Motor neuron (in vitro differentiated cells): ENCODE data around the gene SLC34A1. TPM values are rescaled to one million over a fixed set of nuclear protein-coding genes. Genes with fewer than 3 reads are reported as not detected.
A peak's percentile ranks its signal among the peaks of the same experiment; 100 is the strongest.

Source experiments
- ATAC-seq, 8 experiments: fragments of 200-7000 bp; cut with Tn5 transposase; replicated peaks in 6 of 8; 2 replicates each; pipeline ENCODE4 v1.8.0; 2021; ENCODE audit warnings: mild to moderate bottlenecking in 8 of 8, moderate library complexity in 8 of 8
- H3K27ac ChIP-seq, 2 donors: fragments of 250-450 bp; sonication (Bioruptor Pico); 2 replicates each; pipeline ENCODE4 v1.9.0; 2021; ENCODE audit warnings: antibody characterized with exemption in 2 of 2, mild to moderate bottlenecking in 2 of 2, moderate library complexity in 1 of 2
- H3K4me1 ChIP-seq, 2 donors: fragments of 250-450 bp; sonication (Bioruptor Pico); replicated peaks in 1 of 2; 2 replicates each; pipeline ENCODE4 v1.6.1; 2021; ENCODE audit warnings: antibody characterized with exemption in 2 of 2, mild to moderate bottlenecking in 2 of 2, moderate library complexity in 1 of 2
- H3K4me3 ChIP-seq, 5 donors: fragments of 250-450 bp; sonication (Bioruptor Pico); 2 replicates each; pipeline ENCODE4 v1.9.0; 2021; ENCODE audit warnings: antibody characterized with exemption in 5 of 5, mild to moderate bottlenecking in 5 of 5, moderate library complexity in 4 of 5
- WGBS, 10 experiments: fragments of 450-650 bp; shearing (Covaris generic); methylation state at CpG; one replicate each; pipeline ENCODE4 v1.0.0; 2022; 5-methylcytosine and 5-hydroxymethylcytosine counted together
- in situ Hi-C, 9 experiments: fragments of 400-800 bp; cut with MboI; loops; one replicate each; pipeline ENCODE4 v1.15.0; 2021; ENCODE audit warnings: low sequenced_read_pairs in 9 of 9, low pct_unique_long_range_greater_than_20kb in 2 of 9; ENCODE audit not compliant: unreplicated experiment in 9 of 9
- total RNA-seq, 8 experiments: library from RNA; unstranded; fragments of 300-600 nt; gene quantifications; 2 replicates each; pipeline versions ENCODE4 v1.2.3 to v1.2.4, GENCODE V29; 2022

The SLC34A1 gene
- total RNA-seq, 8 experiments from 2014 or later, result 0.05 to 0.94 (median 0.42) TPM; not detected in 2

DNA sequence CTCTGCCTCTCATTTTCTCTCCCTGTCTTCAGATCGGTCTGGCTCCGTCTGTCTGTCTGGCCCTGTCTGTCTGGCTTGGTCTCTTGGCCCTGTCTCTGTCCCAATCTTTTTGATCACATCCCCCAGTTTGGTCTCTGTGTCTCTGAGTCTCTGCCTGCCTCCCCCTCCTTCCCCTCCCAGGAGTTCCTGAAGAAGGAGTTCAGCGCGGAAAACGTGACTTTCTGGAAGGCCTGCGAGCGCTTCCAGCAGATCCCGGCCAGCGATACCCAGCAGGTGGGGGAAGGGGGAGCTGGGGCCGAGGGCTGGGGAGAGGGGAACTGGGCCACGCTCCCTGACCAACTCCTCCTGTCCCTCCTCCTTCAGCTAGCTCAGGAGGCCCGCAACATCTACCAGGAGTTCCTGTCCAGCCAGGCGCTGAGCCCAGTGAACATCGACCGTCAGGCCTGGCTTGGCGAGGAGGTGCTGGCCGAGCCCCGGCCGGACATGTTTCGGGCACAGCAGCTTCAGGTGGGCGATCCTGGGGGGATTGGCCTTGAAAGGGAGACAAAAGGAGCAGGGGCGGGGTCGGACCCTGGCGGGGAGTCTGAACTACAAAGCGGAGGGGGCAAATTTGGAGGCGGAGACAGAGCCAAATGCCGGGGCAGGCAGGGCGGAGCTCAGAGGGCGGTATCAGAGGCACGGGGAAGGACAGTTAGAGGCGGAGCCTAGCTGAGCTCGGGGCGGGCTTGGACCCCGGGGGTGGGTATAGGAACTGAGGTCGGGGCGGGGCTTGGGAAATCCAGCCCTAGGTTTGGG is 17.5 kb upstream of the SLC34A1 start:
- Histone ChIP-seq H3K4me3 (peak overlapping the region; percentile 16 to 37 (median 23)), H3K27ac (peak overlapping the region; percentile 40 to 58), H3K4me1 (peaks cover 16 to 25% of the 10 kb centered on the region in 2 donors)
- ATAC-seq, result peak; percentile 73 to 84 (median 78)
- WGBS, 10 experiments, result 0 to 25% (median 20%) methylated on average over 2 of the region's 36 CpGs; no CpG with 5 or more reads in 7 of the 10 experiments
- in situ Hi-C loops, result no loop called here

GRCh38 chr5:177367323-177367848 is 16.8 kb upstream of the SLC34A1 start:
- peak overlapping the region; percentile 16 to 37 (median 23) for H3K4me3 ChIP-seq
- in situ Hi-C loops, result no loop called here
- H3K27ac ChIP-seq, result no peak overlapping the region
- peak in 4 of 8 experiments; percentile 2 to 21 (median 16) for ATAC-seq
- peaks cover 16 to 25% of the 10 kb centered on the region in 2 donors for H3K4me1 ChIP-seq
- no CpG with 5 or more reads among the region's 46 CpGs for WGBS, 10 experiments

GRCh38 chr5:177367981-177368868 is 16.0 kb upstream of the SLC34A1 start:
- in situ Hi-C loops, result no loop called here
- 80 to 100% (median 93%) methylated on average over 1 to 14 of the region's 29 CpGs; no CpG with 5 or more reads in 4 of the 10 experiments for WGBS, 10 experiments
- no peak overlapping the region for H3K4me3 ChIP-seq
- peaks cover 16 to 21% of the 10 kb centered on the region in 2 donors for H3K4me1 ChIP-seq
- no peak for ATAC-seq
- H3K27ac ChIP-seq, result no peak overlapping the region

DNA sequence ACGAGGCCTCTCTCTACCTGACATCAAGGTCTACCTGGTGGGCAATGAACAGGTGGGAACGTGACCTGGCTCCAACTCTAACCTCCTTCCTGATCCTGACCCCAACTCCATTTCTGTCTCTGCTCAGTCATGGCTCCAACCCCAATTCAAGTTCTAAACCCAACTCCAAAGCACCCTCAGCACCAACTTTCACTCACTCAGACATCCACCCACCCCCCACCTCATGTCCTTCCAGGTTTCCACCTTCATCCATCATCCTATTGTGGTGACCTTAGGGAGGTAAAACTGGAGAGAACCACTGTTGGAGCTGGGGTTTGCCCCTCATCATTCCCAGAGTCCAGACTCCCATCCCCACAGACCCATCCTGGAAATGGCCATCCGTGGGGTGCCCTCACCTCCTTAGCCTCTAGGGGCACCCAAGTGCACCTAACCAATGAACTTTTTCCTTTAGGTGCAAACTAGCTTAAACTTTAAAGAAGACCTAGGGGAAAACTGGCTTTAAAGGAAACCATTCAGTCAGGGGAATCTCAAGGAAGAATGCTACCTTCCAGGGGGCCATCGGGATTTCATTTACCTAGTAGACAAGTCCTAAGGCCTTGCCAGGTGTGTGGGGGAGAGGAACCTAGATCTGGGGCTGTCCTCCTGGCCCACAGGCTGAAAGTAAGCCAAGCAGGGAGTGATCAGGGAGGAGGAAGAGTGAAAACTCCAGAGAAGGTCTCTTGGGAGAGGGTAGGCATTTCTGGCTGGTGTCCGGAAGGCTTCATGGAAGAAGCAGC is 15.2 kb upstream of the SLC34A1 start:
- Histone ChIP-seq H3K4me3 (no peak overlapping the region), H3K27ac (no peak overlapping the region), H3K4me1 (peaks cover 16 to 21% of the 10 kb centered on the region in 2 donors)
- in situ Hi-C loops, result no loop called here
- no peak for ATAC-seq
- WGBS, 10 experiments, result 20 to 100% (median 70%) methylated on average over 1 to 3 of the region's 5 CpGs; no CpG with 5 or more reads in 4 of the 10 experiments

- no peak for ATAC-seq
- WGBS, 10 experiments, result 49 to 100% (median 94%) methylated on average over 1 to 8 of the region's 11 CpGs; no CpG with 5 or more reads in 4 of the 10 experiments
- in situ Hi-C loops, result no loop called here
- H3K27ac ChIP-seq, result no peak overlapping the region
- H3K4me3 ChIP-seq, result no peak overlapping the region
- H3K4me1 ChIP-seq, result peaks cover 16 to 21% of the 10 kb centered on the region in 2 donors
These were observed 14.4 kb upstream of the SLC34A1 start for GRCh38 chr5:177369645-177370440.

GRCh38 chr5:177370488-177371119 is 13.6 kb upstream of the SLC34A1 start:
- Histone ChIP-seq H3K27ac (peak overlapping the region in 1 of 2 donors; percentile 57), H3K4me1 (peaks cover 16 to 21% of the 10 kb centered on the region in 2 donors), H3K4me3 (peak overlapping the region; percentile 27 to 41 (median 31))
- in situ Hi-C loops, result no loop called here
- peak; percentile 73 to 84 (median 82) for ATAC-seq
- WGBS, 10 experiments, result 0% methylated on average over 2 of the region's 42 CpGs; no CpG with 5 or more reads in 9 of the 10 experiments

DNA sequence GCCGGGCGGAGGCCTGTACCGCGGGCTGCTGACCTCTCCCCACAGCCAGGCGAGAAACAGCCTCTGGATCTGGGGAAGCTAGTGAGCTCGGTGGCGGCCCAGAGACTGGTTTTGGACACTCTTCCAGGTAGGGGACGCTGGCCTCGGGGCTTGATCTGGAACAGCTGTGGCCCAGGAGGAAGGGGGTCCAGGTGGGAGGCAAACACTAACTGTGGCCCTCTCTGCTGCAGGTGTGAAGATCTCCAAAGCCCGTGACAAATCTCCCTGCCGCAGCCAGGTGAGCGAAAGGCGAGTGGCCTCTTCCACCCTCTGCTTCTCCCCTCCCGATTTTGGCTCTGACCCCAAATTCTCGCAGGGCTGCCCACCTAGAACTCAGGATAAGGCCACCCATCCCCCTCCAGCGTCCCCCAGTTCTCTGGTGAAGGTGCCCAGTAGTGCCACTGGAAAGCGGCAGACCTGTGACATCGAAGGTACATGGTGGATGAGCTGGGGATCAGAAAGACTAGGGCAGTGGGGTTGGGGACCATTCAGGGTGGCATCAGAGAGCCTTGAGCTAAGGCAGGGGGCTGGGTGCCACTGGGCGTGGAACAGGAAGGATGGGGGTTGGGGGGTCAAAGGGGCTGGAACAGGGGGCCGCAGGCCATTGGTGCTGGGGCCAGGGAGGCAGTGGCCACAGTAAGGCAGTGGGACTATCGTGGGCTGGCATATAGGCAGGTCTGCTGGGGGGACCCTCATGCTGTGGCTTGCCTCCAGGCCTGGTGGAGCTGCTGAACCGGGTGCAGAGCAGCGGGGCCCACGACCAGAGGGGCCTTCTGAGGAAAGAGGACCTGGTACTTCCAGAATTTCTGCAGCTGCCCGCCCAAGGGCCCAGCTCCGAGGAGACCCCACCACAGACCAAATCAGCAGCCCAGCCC is 12.9 kb upstream of the SLC34A1 start:
- Histone ChIP-seq H3K4me3 (peak overlapping the region; percentile 27 to 41 (median 31)), H3K27ac (peak overlapping the region in 1 of 2 donors; percentile 57), H3K4me1 (peaks cover 15% of the 10 kb centered on the region in 2 donors)
- ATAC-seq, result no peak
- in situ Hi-C loops, result no loop called here
- WGBS, 10 experiments, result 0 to 85% (median 43%) methylated on average over 2 to 8 of the region's 26 CpGs; no CpG with 5 or more reads in 7 of the 10 experiments

- WGBS, 10 experiments, result 67 to 90% (median 86%) methylated on average over 1 to 9 of the region's 12 CpGs; no CpG with 5 or more reads in 7 of the 10 experiments
- H3K27ac ChIP-seq, result no peak overlapping the region
- peaks cover 9 to 14% of the 10 kb centered on the region in 2 donors for H3K4me1 ChIP-seq
- H3K4me3 ChIP-seq, result no peak overlapping the region
- no peak for ATAC-seq
- in situ Hi-C loops, result no loop called here
These were observed 12.0 kb upstream of the SLC34A1 start for GRCh38 chr5:177372034-177372896.

GRCh38 chr5:177372910-177373309 is 11.3 kb upstream of the SLC34A1 start:
- Histone ChIP-seq H3K4me1 (peaks cover 5 to 7% of the 10 kb centered on the region in 2 donors), H3K4me3 (no peak overlapping the region), H3K27ac (no peak overlapping the region)
- no peak for ATAC-seq
- in situ Hi-C loops, result no loop called here
- WGBS, 10 experiments, result 100% methylated on average over 1 of the region's 6 CpGs; no CpG with 5 or more reads in 9 of the 10 experiments

GRCh38 chr5:177373806-177374205 is 10.4 kb upstream of the SLC34A1 start:
- 20 to 70% (median 68%) methylated on average over 1 to 5 of the region's 6 CpGs; no CpG with 5 or more reads in 7 of the 10 experiments for WGBS, 10 experiments
- H3K4me1 ChIP-seq, result peaks cover 5 to 7% of the 10 kb centered on the region in 2 donors
- no peak overlapping the region for H3K27ac ChIP-seq
- H3K4me3 ChIP-seq, result no peak overlapping the region
- no peak for ATAC-seq
- in situ Hi-C loops, result no loop called here
